AG04450 (cell line): ENCODE data around the gene MAPK8IP2. TPM values are rescaled to one million over a fixed set of nuclear protein-coding genes. Genes with fewer than 3 reads are reported as not detected.
"Not testable (repeated sequence)": the region's sequence is repeated elsewhere in the genome, so short reads cannot be mapped to it uniquely, and the experiment has no call there.

Experiments used
- CTCF ChIA-PET: fragments of 300-600, 350-600 bp; formaldehyde crosslinking; extraction: SDS; loops from one replicate; lab custom pipeline; 2022; ENCODE audit warnings: antibody characterized with exemption, inconsistent platforms; lab: Charles Lee
- POLR2A ChIA-PET: fragments of 350-600 bp; formaldehyde crosslinking; extraction: SDS; loops from one replicate; lab custom pipeline; 2021; ENCODE audit warnings: antibody characterized with exemption, inconsistent platforms; lab: Yijun Ruan, JAX
- DNase-seq: peaks from one replicate; pipeline ENCODE4 v3.0.0-alpha.2; 2011; ENCODE audit warnings: low read depth, low spot score
- H3K27ac ChIP-seq: one replicate; pipeline ENCODE4 v1.5.1; 2012; ENCODE audit warnings: low read depth, low read length, control low read depth
- H3K27me3 ChIP-seq: one replicate; pipeline ENCODE4 v1.6.0; 2012; ENCODE audit warnings: low read length; ENCODE audit not compliant: control insufficient read depth, insufficient read depth
- H3K4me3 ChIP-seq: 2 replicates; pipeline ENCODE4 v1.5.1; 2011; ENCODE audit warnings: mild to moderate bottlenecking, low read depth, low read length, control low read depth
- H3K9me3 ChIP-seq: 2 replicates; pipeline ENCODE4 v1.5.1; 2012; ENCODE audit warnings: low read length; ENCODE audit not compliant: control insufficient read depth, insufficient read depth
- polyA plus RNA-seq: library from polyadenylated mRNA; depleted of rRNA; stranded (reverse); fragments of >200 nt; gene quantifications from 2 replicates; pipeline ENCODE4 v1.2.3, GENCODE V29; 2011
- TF ChIP-seq, protein P1 (sequence below): IDR thresholded peaks from 2 replicates; pipeline ENCODE4 v1.5.1; 2011; ENCODE audit warnings: low read depth, low read length, control low read depth, inconsistent platforms

The MAPK8IP2 gene
- polyA plus RNA-seq, 1 experiment: 0.16 TPM

GRCh38 chr22:50633771-50634170 is 33.2 kb downstream of the MAPK8IP2 start:
- DNase-seq: no peak
- Histone ChIP-seq H3K27ac (no peak overlapping the region), H3K9me3 (no peaks in the 10 kb centered on the region; the same call in 1 of the 2 replicates), H3K27me3 (peaks cover 14% of the 10 kb centered on the region), H3K4me3 (no peak overlapping the region)
- TF ChIP-seq, protein P1, sequence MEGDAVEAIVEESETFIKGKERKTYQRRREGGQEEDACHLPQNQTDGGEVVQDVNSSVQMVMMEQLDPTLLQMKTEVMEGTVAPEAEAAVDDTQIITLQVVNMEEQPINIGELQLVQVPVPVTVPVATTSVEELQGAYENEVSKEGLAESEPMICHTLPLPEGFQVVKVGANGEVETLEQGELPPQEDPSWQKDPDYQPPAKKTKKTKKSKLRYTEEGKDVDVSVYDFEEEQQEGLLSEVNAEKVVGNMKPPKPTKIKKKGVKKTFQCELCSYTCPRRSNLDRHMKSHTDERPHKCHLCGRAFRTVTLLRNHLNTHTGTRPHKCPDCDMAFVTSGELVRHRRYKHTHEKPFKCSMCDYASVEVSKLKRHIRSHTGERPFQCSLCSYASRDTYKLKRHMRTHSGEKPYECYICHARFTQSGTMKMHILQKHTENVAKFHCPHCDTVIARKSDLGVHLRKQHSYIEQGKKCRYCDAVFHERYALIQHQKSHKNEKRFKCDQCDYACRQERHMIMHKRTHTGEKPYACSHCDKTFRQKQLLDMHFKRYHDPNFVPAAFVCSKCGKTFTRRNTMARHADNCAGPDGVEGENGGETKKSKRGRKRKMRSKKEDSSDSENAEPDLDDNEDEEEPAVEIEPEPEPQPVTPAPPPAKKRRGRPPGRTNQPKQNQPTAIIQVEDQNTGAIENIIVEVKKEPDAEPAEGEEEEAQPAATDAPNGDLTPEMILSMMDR: no peak
- ChIA-PET CTCF (no interaction called here), POLR2A (no interaction called here)

DNA sequence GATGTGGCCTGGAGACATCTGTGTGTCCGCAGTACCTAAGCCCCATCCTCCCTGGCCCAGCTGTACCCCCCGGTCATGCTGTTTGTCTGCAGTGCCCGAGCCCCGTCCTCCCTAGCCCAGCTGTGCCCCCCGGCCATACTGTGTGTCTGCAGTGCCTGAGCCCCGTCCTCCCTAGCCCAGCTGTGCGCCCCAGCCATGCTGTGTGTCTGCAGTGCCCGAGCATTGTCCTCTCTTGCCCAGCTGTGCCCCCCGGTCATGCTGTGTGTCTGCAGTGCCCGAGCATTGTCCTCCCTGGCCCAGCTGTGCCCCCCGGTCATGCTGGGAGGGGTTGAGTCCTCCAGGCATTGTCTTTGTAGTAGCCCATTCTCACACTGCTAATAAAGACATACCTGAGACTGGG is 35.0 kb downstream of the MAPK8IP2 start:
- Histone ChIP-seq H3K27ac (no peak overlapping the region), H3K27me3 (peaks cover 18% of the 10 kb centered on the region), H3K4me3 (no peak overlapping the region), H3K9me3 (no peaks in the 10 kb centered on the region; the same call in 1 of the 2 replicates)
- TF ChIP-seq, protein P1: no peak
- DNase-seq: no peak
- CTCF ChIA-PET: interaction anchor here (0.7 kb wide), 1 partner anchor 55 kb away, joined by 3 read pairs; no protein-coding TSS in a partner anchor
- POLR2A ChIA-PET: no interaction called here

DNA sequence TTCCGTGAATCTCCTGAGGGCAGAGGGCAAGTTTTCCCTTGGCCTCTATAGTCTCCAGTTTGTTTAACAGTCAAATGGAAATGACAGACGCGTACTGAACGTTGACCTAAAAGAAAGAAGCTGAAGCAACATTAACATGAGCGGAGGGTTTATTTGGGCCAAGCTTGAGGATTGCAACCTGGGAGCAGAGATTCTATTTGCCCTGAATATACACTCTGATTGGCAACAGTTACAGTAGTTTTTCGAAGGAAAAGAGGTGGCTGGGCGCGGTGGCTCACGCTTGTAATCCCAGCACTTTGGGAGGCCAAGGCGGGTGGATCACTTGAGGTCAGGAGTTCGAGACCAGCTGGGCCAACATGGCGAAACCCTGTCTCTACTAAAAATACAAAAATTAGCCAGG is 39.7 kb downstream of the MAPK8IP2 start:
- POLR2A ChIA-PET, H3K9me3 ChIP-seq, H3K4me3 ChIP-seq, H3K27ac ChIP-seq, DNase-seq: not testable (repeated sequence)
- CTCF ChIA-PET: interaction anchor here (1.0 to 2.4 kb wide), 3 partner anchors 12 to 92 kb away, joined by 3 to 10 read pairs (median 7); partner anchors contain the start of gene ARSA
- peaks cover 49% of the 10 kb centered on the region for H3K27me3 ChIP-seq

GRCh38 chr22:50640857-50641647 is 40.5 kb downstream of the MAPK8IP2 start:
- ChIA-PET CTCF (interaction anchor here (0.6 to 2.4 kb wide), 9 partner anchors 13 to 189 kb away, joined by 3 to 10 read pairs (median 4); partner anchors contain the start of genes ARSA and SCO2), POLR2A (no interaction called here)
- DNase-seq: no peak
- TF ChIP-seq, protein P1: no peak
- no peaks in the 10 kb centered on the region for H3K9me3 ChIP-seq
- no peak overlapping the region for H3K27ac ChIP-seq
- H3K27me3 ChIP-seq: peaks cover 50% of the 10 kb centered on the region
- no peak overlapping the region for H3K4me3 ChIP-seq

DNA sequence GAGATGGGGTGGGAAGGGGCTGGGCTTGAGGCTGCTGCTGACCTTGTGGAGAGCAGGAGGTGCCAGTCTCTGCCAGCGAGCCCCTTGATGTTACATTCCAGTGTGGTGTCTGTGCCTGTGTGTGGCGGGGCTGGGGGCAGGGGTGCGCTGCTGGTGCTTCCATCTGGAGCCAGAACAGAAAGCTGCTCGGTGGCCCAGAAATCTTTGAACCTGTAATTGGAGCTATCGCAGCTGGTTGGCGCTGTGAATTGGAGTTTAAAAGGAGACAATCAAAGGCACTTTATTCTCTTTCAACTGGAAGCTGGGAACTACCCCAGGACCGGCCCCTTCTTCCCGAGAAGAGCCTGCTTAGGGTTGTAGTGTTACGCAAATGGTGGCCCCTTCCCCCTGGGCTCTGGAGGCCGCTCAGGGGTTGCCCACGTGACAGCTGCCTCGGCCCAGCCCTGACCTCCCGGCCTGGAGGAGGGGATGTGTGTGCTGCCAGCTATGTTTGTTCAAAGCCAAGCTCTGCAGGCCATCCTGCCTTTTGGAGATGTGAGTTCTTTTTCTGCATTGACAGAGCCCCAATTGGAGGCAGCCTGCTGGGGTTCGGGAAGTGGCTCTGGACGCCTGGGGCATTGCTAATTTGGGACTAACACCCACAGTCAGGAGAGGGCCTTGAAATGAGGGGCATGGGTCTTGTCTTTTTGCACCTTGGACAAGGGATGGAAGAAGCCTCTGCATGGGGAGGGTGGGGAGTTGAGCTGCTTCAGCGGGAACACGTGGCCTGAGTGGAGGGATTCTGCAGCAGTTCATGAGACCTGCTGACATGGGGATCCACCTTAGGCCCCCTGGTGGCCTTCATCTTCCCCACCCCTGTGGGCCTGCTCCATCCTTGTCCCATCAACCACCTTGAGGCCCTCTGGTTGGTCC is 41.4 kb downstream of the MAPK8IP2 start:
- DNase-seq: no peak
- no peaks in the 10 kb centered on the region; the same call in 1 of the 2 replicates for H3K9me3 ChIP-seq
- POLR2A ChIA-PET: no interaction called here
- H3K4me3 ChIP-seq: no peak overlapping the region
- peaks cover 47% of the 10 kb centered on the region for H3K27me3 ChIP-seq
- no peak overlapping the region for H3K27ac ChIP-seq
- TF ChIP-seq, protein P1: peak; percentile 54
- CTCF ChIA-PET: interaction anchor here (0.6 to 2.4 kb wide), 9 partner anchors 8 to 190 kb away, joined by 3 to 10 read pairs (median 4); partner anchors contain the start of genes ARSA and SCO2

- H3K4me3 ChIP-seq, CTCF ChIA-PET, DNase-seq, POLR2A ChIA-PET, H3K9me3 ChIP-seq, H3K27ac ChIP-seq: not testable (repeated sequence)
- peaks cover 47% of the 10 kb centered on the region for H3K27me3 ChIP-seq
Observed at GRCh38 chr22:50643021-50643820, 42.6 kb downstream of the MAPK8IP2 start.

- CTCF ChIA-PET: not testable (repeated sequence)
Observed at GRCh38 chr22:50643821-50644101, 43.2 kb downstream of the MAPK8IP2 start.

More at GRCh38 chr22:50643821-50644101, 43.2 kb downstream of the MAPK8IP2 start:
- DNase-seq, H3K27ac ChIP-seq, H3K4me3 ChIP-seq, H3K9me3 ChIP-seq, POLR2A ChIA-PET: not testable (repeated sequence)
- H3K27me3 ChIP-seq: peaks cover 46% of the 10 kb centered on the region
